Measurements from ENCODE around the gene CSNK2A1.

Gene CSNK2A1

DNA sequence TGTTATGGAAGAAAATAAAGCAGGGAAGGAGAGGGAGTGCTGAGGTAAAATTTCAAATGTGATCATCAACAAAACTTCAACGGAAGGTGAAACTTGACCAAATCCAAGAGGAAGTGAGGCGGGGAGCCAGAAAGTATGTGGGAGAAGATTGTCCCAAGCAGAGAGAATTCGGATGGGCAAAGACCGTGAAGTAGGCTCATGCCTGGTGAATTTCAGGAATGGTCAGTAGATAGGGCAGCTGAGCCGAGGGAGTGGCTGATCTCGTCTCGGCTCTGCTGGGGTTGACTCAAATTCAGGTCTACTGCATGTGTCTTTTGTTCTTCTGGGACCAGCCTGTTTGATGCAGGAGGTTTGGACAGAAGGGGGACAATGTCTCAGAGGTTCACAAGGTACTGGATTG is 7.0 kb upstream of the CSNK2A1 start:
- H3K4me3 ChIP-seq (ENCODE audit: low read length): no peak overlapping the region
- DNase-seq (ENCODE audit: low read depth): no peak
- TF ChIP-seq CTCF (conservative IDR thresholded peaks at IDR 0.05; ENCODE audit: low read depth, low read length): no peak

DNA sequence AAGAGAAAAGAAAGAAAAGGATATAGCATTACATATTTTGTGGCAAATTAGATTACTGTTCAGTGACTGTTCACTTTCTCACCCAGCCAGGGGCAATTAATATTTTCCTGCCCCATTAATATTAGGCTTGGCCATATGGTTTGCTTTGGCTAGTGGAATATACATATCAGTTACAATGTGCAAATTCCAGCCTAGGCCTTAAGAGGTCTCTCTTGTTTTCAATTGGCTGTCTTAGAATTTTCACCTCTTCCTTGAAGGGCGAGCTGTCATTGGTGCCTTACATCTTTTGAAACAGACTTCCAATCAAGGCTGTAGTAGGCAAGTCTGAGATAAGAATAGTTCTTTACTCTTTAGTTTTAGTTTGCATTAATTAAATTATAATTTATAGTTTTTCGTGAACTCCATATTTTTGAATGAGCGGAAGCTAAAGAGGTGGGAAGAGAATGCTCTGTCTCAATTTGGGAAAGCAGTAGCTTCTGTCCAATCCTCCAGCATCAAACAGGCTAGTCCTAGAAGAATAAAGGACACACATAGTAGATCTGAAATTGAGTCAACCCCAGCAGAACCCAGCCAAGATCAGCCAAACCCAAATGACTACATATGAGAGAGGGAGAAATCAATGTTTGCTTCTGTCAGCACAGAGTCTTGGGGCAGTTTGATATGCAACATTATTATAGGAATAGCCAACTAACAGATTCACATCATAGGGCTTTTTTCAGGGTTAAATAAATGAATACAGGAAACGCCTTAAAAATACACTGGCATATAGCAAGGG is 6.3 kb upstream of the CSNK2A1 start:
- no peak for DNase-seq (ENCODE audit: low read depth)
- no peak overlapping the region for H3K4me3 ChIP-seq (ENCODE audit: low read length)
- no peak for TF ChIP-seq CTCF (conservative IDR thresholded peaks at IDR 0.05; ENCODE audit: low read depth, low read length)

DNA sequence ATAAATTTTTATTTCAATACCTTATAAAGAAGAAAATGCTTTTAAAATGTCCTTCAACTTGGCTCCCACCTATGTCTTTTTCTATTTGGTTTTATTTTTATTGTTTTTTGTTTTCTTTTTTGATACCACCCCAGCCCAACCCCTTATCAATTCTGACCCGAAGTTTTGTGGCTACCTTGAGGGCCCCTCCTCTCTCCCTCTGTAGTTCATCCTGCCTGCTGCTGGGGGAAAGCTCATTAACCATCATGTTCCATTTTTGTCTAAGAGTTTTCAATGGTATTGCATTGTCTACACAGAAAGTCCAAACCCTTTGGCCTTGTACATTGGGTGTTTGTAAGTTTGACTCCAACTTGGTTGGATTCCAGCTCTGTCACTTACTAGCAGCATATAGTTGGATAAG is 5.3 kb upstream of the CSNK2A1 start:
- TF ChIP-seq CTCF (conservative IDR thresholded peaks at IDR 0.05; ENCODE audit: low read depth, low read length): no peak
- no peak for DNase-seq (ENCODE audit: low read depth)

GRCh38 chr20:547394-547793 is 3.8 kb upstream of the CSNK2A1 start:
- DNase-seq (ENCODE audit: low read depth): no peak
- H3K4me3 ChIP-seq (ENCODE audit: low read length): no peak overlapping the region
- no peak for TF ChIP-seq CTCF (conservative IDR thresholded peaks at IDR 0.05; ENCODE audit: low read depth, low read length)

More for the DNA sequence above, 5.3 kb upstream of the CSNK2A1 start:
- no peak overlapping the region for H3K4me3 ChIP-seq (ENCODE audit: low read length)

DNA sequence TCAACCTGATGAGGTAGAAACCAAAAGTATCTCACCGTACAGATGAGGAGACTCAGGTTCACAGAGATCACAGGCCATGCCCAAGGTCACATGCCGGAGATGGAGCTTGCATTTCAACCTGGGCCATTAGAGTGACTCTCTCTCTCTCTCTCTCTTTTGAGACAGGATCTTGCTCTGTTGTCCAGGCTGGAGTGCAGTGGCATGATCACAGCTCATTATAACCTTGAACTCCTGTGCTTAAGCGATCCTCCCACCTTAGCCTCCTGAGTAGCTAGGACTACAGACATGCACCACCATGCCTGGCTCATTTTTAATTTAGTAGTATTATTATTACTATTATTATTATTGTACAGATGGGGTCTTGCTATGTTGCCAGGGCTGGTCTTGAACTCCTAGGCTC is 2.8 kb upstream of the CSNK2A1 start:
- no peak for DNase-seq (ENCODE audit: low read depth)
- no peak for TF ChIP-seq CTCF (conservative IDR thresholded peaks at IDR 0.05; ENCODE audit: low read depth, low read length)
- H3K4me3 ChIP-seq (ENCODE audit: low read length): no peak overlapping the region

DNA sequence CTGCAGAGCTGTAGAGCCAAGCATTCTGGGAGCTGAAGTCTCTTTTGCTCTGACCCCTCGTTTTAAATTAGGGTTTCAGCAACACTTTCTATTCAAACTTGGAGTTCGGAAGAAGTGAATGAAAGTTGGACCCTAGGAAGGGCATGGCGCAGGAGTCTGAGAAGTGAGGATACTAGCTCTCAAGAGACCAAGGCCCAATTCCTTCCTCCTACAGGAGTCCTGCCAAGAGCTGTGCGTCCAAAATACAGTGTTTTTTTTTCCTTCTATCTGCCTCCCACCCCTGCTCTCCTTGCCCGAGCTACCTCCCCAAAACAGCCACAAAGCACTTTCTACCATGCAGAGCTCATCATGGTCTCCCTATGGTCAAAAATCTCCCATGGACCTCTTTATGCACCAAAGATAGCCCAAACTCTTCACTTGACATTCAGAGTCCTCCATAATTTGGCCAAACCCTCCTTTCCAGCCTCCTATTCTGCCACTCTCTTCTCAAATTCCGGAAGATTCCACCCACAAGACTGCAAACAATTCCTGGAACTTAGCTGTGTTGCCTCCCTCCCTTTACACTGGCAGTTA is 649 bp upstream of the CSNK2A1 start:
- TF ChIP-seq CTCF (conservative IDR thresholded peaks at IDR 0.05; ENCODE audit: low read depth, low read length): no peak
- no peak for DNase-seq (ENCODE audit: low read depth)
- H3K4me3 ChIP-seq (ENCODE audit: low read length): peak overlapping the region; percentile 89

GRCh38 chr20:542777-543368 is 717 bp downstream of the CSNK2A1 start:
- no peak for DNase-seq (ENCODE audit: low read depth)
- peak overlapping the region; percentile 89 for H3K4me3 ChIP-seq (ENCODE audit: low read length)
- no peak for TF ChIP-seq CTCF (conservative IDR thresholded peaks at IDR 0.05; ENCODE audit: low read depth, low read length)

Data from retinal pigment epithelial cell (primary cell).